Measurements from ENCODE around the gene IDH2.
"Not testable (repeated sequence)": the region's sequence is repeated elsewhere in the genome, so short reads cannot be mapped to it uniquely, and the experiment has no call there.

- not testable (repeated sequence) for TF ChIP-seq ZBTB33 (IDR thresholded peaks at IDR 0.05; ENCODE audit: extremely low read depth, insufficient replicate concordance, low read length); CTCF (IDR thresholded peaks at IDR 0.05 in 2 of 3, conservative IDR thresholded peaks at IDR 0.05 in 1 of 3; ENCODE audit: borderline replicate concordance in 1 of 3, insufficient read depth in 1 of 3, low read depth in 2 of 3, low read length in 2 of 3); FOSL1 (IDR thresholded peaks at IDR 0.05; ENCODE audit: low read depth); RAD21 (IDR thresholded peaks at IDR 0.05; ENCODE audit: low read depth); POLR2A (IDR thresholded peaks at IDR 0.05; ENCODE audit: borderline replicate concordance, extremely low read depth, insufficient read depth, insufficient read length); SIN3A (IDR thresholded peaks at IDR 0.05; ENCODE audit: low read depth); POLR2AphosphoS5 (IDR thresholded peaks at IDR 0.05; ENCODE audit: low read depth, low read length); EZH2 (IDR thresholded peaks at IDR 0.05)
Measured at GRCh38 chr15:90150551-90150950, 48.3 kb upstream of the IDH2 start.
